Measurements from ENCODE around the gene AMER2.

- TF ChIP-seq CTCF (IDR thresholded peaks at IDR 0.05) (no peak), MAX (IDR thresholded peaks at IDR 0.05; ENCODE audit: low read depth) (no peak), POLR2AphosphoS5 (IDR thresholded peaks at IDR 0.05; ENCODE audit: low read depth, low read length) (no peak)
These were observed 14.1 kb upstream of the AMER2 start for GRCh38 chr13:25186187-25186586.
